Measurements from ENCODE around the gene GASK1B.
A peak's percentile ranks its signal among the peaks of the same experiment; 100 is the strongest.

Gene GASK1B

GRCh38 chr4:158172261-158173258 is at the start of gene GASK1B:
Gene GASK1B (minus strand): TSS chr4:158173025. CDS start chr4:158171375, 1,650 bp downstream.
- no peak for DNase-seq (ENCODE audit: low read depth in 2 of 2)

GRCh38 chr4:158219623-158220022 is 46.8 kb upstream of the GASK1B start:
- no peak for DNase-seq (ENCODE audit: low read depth in 2 of 2)

- no peak for DNase-seq (ENCODE audit: low read depth in 2 of 2)
Measured at GRCh38 chr4:158217763-158218162, 44.9 kb upstream of the GASK1B start.

- DNase-seq (ENCODE audit: low read depth in 2 of 2), result no peak
Measured at GRCh38 chr4:158214856-158215255, 42.0 kb upstream of the GASK1B start.

- no peak for DNase-seq (ENCODE audit: low read depth in 2 of 2)
Measured at GRCh38 chr4:158213466-158213865, 40.6 kb upstream of the GASK1B start.

- no peak for DNase-seq (ENCODE audit: low read depth in 2 of 2)
Measured at GRCh38 chr4:158211222-158211621, 38.4 kb upstream of the GASK1B start.

GRCh38 chr4:158209825-158210807 is 37.3 kb upstream of the GASK1B start, which contains the start of gene TMEM144:
Gene TMEM144 (plus strand): TSS chr4:158210486. CDS start chr4:158212668, 2,182 bp downstream.
- DNase-seq (ENCODE audit: low read depth in 2 of 2), result peak; percentile 2 to 10

GRCh38 chr4:158208963-158209640 is 36.3 kb upstream of the GASK1B start:
- DNase-seq (ENCODE audit: low read depth in 2 of 2), result no peak

- DNase-seq (ENCODE audit: low read depth in 2 of 2), result no peak
Measured at GRCh38 chr4:158203929-158204328, 31.1 kb upstream of the GASK1B start.

- no peak for DNase-seq (ENCODE audit: low read depth in 2 of 2)
Measured at GRCh38 chr4:158203436-158203835, 30.6 kb upstream of the GASK1B start.

GRCh38 chr4:158202481-158202880 is 29.7 kb upstream of the GASK1B start:
- DNase-seq (ENCODE audit: low read depth in 2 of 2), result no peak

GRCh38 chr4:158201876-158202275 is 29.1 kb upstream of the GASK1B start:
- no peak for DNase-seq (ENCODE audit: low read depth in 2 of 2)

GRCh38 chr4:158201322-158201721 is 28.5 kb upstream of the GASK1B start:
- DNase-seq (ENCODE audit: low read depth in 2 of 2), result no peak

GRCh38 chr4:158200214-158200613 is 27.4 kb upstream of the GASK1B start:
- no peak for DNase-seq (ENCODE audit: low read depth in 2 of 2)

GRCh38 chr4:158197194-158197776 is 24.5 kb upstream of the GASK1B start:
- DNase-seq (ENCODE audit: low read depth in 2 of 2), result no peak

- no peak for DNase-seq (ENCODE audit: low read depth in 2 of 2)
Measured at GRCh38 chr4:158195297-158195696, 22.5 kb upstream of the GASK1B start.

GRCh38 chr4:158193171-158193749 is 20.4 kb upstream of the GASK1B start:
- DNase-seq (ENCODE audit: low read depth in 2 of 2), result no peak

GRCh38 chr4:158192439-158193158 is 19.8 kb upstream of the GASK1B start:
- DNase-seq (ENCODE audit: low read depth in 2 of 2), result no peak

GRCh38 chr4:158190718-158191117 is 17.9 kb upstream of the GASK1B start:
- DNase-seq (ENCODE audit: low read depth in 2 of 2), result no peak

- no peak for DNase-seq (ENCODE audit: low read depth in 2 of 2)
Measured at GRCh38 chr4:158189422-158189821, 16.6 kb upstream of the GASK1B start.
